Sigmoid colon (tissue), 4 donors: Measurements from ENCODE around the gene PRKG1.

Experiments
- CTCF ChIP-seq, 4 experiments: fragments of 450-650 bp in 3 of 4; fragments of 200-600 bp in 1 of 4; IDR thresholded peaks; one replicate each; pipeline ENCODE4 v1.5.1; 2016 to 2019; ENCODE audit warnings: antibody characterized with exemption in 4 of 4, mild to moderate bottlenecking in 3 of 4, moderate library complexity in 2 of 4
- POLR2A ChIP-seq, 2 donors: fragments of 450-650 bp; IDR thresholded peaks; one replicate each; pipeline ENCODE4 v1.6.1; 2016; ENCODE audit warnings: antibody characterized with exemption in 2 of 2, mild to moderate bottlenecking in 2 of 2, moderate library complexity in 2 of 2
- POLR2AphosphoS5 ChIP-seq, 4 donors: sonication (generic); formaldehyde crosslinking; IDR thresholded peaks; one replicate each; pipeline ENCODE4 v1.6.1; 2017; ENCODE audit warnings: antibody characterized with exemption in 4 of 4

GRCh38 chr10:51198170-51198569, 123.9 kb downstream of the PRKG1 start:
- no peak for TF ChIP-seq POLR2AphosphoS5 (IDR thresholded peaks at IDR 0.05)
- no peak for TF ChIP-seq CTCF (IDR thresholded peaks at IDR 0.05)
- no peak for TF ChIP-seq POLR2A (IDR thresholded peaks at IDR 0.05)
